Stimulated activated CD8-positive, alpha-beta memory T cell treated with anti-CD3 and anti-CD28 coated beads, Interleukin-12 subunit alpha, Interleukin-12 subunit beta, amount 100 ng/mL, for 24 hours (primary cell): ENCODE data around the gene ASB5.

Experiments
- DNase-seq: peaks from one replicate; pipeline ENCODE4 v3.0.0-alpha.2; 2020; ENCODE audit errors: extremely low read depth

ASB5 gene

GRCh38 chr4:176277162-176277904 lies 8.3 kb upstream of the ASB5 start:
- no peak for DNase-seq

GRCh38 chr4:176276710-176277109 lies 7.7 kb upstream of the ASB5 start:
- no peak for DNase-seq

GRCh38 chr4:176274441-176274840 lies 5.4 kb upstream of the ASB5 start:
- DNase-seq = no peak

GRCh38 chr4:176273736-176274135 lies 4.7 kb upstream of the ASB5 start:
- DNase-seq = no peak

DNA sequence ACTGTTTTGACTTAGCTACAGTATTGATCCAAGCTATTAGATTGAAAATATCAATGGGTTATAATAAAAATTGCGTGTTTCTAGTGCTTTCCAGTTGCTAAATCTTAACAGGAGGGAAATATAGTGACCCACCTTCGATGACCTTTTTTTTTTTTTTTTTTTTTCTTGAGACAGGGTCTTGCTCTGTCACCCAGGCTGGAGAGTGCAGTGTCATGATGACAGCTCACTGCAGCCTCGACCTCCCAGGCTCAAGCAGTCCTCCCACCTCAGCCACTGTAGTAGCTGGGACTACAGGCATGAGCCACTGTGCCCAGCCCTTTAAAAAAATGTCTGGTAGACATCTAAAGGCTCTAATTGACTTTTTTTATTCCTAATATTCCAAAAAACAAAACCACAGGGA lies 3.8 kb upstream of the ASB5 start:
- DNase-seq = no peak

GRCh38 chr4:176271749-176272148 lies 2.7 kb upstream of the ASB5 start:
- DNase-seq = no peak

- DNase-seq = no peak
These were observed 1.6 kb upstream of the ASB5 start for GRCh38 chr4:176270669-176271068.

DNA sequence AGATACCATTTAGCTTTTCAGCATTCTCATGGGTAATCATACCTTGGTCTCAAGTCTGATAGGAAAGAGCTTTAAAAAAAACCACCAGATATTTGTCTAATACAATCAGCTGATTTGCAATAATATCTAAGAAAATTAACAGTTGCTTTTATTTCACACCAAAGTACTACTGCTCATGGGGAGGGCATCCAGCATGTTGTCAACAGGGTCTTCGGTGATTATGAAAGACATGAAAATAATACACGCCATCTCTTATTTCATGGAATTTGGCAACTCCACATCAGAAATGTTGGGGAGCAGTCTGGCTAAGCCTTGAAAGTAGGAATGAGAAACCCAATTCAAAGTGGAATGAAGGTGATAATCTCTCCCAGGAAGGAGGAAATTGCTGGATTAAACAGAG lies 3.0 kb downstream of the ASB5 start:
- no peak for DNase-seq

GRCh38 chr4:176262243-176262642 lies 6.8 kb downstream of the ASB5 start:
- DNase-seq = no peak

GRCh38 chr4:176261481-176261880 lies 7.5 kb downstream of the ASB5 start:
- DNase-seq = no peak

DNA sequence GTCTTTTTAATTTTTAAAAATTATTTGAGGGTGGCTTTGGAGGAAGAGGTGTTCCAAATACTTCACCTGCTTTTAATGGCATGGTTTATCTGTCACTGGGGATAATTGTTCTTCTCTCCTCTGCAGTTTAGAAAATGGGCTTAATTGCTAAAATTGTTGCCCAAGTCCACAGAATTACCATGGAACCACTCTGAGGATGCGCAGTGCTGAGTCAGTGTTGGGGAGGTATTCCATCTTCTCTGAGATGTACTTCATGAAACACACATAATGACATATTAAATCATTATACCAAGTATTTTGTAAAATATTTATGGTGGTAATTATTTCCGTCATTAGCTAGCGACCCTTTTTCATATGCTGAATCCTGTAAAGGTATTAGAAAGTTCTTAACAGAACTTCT lies 8.0 kb downstream of the ASB5 start:
- DNase-seq = no peak

GRCh38 chr4:176259330-176260090 lies 9.5 kb downstream of the ASB5 start:
- no peak for DNase-seq

- DNase-seq = no peak
These were observed 10.9 kb downstream of the ASB5 start for GRCh38 chr4:176258135-176258534.

DNA sequence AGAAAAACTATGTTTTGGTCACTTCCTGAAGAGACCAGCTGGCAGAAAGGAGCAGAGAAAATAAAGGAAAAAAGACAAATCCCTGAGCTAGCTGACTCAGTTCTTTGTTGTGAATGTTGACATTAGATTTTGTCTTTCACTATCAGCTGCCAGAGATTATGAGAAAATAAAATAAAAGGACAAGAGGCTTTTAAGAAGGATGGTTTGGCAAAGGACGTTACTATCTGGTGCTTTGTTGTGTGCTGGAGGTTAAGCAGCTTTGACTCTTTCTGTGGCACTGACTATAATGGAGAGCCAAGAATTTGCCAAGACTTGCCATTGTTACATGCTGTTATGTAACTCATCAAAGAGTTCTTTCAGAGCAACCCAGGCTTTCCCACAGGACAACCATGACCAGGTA lies 12.1 kb downstream of the ASB5 start:
- no peak for DNase-seq

- no peak for DNase-seq
These were observed 26.2 kb downstream of the ASB5 start for GRCh38 chr4:176242764-176243347.

- DNase-seq = no peak
These were observed 27.3 kb downstream of the ASB5 start for GRCh38 chr4:176241703-176242102.

DNA sequence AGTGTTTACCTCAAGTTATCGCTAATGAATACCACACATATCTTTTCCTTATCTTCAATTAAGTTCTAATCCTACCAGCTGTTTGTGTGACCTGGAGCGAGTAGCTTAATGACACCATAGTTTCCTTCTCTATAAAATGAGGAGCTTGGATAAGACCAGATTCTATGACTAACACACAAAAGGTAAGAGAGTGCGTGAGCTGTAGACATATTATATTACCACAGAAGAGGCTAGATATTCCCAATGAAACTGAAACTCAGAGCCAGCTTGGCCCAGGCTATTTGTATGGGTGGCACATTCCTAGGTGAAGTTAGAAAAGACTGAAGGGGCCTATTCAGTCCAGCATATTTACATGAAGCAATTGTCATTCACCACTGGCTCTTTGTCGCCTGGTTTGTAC lies 30.2 kb downstream of the ASB5 start:
- DNase-seq = no peak

DNA sequence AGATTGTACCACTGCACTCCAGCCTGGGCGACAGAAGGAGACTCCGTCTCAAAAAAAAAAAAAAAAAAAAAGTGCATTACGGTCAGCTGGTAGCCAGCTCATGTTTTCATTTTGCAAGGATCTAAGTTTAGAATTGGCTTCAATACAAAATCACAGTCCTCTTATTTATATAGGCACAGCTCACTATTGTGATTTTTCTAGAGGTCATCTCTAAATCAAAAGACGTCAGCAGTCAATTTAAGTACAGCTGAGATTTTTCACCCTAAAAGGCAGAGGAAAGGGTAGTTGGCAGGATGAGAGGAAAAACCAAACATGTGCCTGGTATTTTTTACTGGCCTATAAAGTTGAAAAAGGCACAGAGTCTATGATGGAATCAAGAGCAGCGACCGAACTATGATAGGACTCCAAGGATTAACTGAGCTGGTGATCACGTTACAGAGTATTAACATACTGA lies 30.8 kb downstream of the ASB5 start:
- no peak for DNase-seq

- DNase-seq = no peak
These were observed 32.1 kb downstream of the ASB5 start for GRCh38 chr4:176236946-176237345.

DNA sequence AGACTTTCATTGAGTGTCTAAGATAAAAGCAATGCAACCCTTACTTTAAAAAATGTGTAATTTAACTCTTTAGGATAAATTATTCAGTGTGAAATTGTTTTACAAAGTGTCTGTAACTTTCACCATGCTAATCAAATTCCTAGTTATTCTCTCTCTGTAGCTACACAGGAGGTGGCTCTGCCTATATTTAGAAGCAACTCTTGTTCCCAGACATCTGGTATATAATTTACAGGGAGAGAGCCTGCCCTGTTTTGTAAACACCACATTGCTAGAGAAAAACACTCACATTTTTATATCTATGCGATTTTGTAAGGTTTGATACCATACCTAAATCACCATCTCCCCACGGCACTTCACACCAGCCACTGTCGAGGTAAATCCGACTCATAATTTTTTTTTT lies 38.2 kb downstream of the ASB5 start:
- DNase-seq = no peak

DNA sequence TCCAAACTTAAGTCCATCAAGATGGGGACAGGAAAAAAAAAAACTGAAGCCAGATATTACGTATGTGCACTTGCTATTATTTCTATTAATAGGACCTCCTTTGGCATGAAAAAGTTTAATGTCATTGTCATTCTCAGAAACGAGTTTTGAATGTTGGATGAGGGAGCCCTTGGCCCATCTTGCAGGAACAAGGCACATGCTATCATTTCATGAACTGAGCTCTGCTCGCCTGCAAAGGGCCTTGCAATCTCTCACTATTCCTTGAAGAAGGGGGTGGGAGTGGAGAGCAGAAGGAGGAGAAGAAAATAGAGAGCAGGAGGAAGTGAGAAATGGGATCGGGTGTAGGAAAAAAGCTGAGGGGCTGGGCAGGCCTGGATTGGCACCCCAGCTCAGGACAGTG lies 39.4 kb downstream of the ASB5 start:
- DNase-seq = no peak

DNA sequence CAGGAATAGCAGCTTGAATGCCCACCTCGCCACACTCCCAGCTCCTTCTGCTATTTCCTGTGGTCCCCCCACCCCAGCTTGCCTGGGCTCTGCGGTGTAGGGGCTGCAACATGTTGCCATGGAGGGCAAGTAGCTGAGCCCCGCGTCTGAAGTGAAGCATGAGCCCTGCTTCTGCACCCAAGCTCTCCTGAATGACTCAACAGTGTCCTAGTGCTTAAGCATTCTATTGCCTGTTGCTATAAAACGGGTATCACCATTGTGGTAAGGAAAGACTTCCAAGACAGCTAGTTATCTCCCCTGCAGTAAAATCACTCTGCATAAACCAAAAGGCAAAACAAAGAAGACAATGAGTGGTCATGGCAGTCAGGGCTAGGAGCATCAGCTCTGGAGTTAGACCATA lies 42.3 kb downstream of the ASB5 start:
- no peak for DNase-seq

DNA sequence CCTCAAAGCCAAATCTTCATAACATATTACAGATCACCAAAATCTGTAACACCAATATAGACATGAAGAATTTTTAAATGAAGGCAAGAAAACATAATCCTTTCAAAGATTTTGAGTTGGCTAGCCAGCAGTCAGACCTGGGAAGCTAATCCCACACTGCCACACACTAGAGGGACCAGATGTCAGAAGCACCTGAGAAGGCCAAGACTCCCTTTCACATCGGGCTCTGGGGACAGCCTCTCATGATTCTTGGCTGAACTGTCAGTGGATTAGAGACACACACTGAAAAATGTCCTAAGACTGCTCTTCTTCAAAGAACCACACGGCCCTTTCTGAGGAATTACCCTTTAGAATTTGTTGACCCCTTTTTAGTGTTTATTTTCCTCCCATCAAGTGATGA lies 45.5 kb downstream of the ASB5 start:
- no peak for DNase-seq
